Endothelial cell of umbilical vein (primary cell): ENCODE data around the gene RPL37A. TPM values are rescaled to one million over a fixed set of nuclear protein-coding genes. Genes with fewer than 3 reads are reported as not detected.

Experiments
- BruUV-seq: library from RNA; stranded (reverse); fragments of 400-500 nt; replicated peaks from 2 replicates; lab custom pipeline; 2021; lab: Mats Ljungman, UMichigan
- CTCF ChIA-PET: fragments of 300-600, 350-600 bp; sonication (Branson Sonifier 250); formaldehyde crosslinking; loops from one replicate; lab custom pipeline; 2021; ENCODE audit warnings: antibody characterized with exemption, inconsistent platforms; lab: Charles Lee
- POLR2A ChIA-PET: fragments of 300-600, 350-600 bp; sonication (Branson Sonifier 250); formaldehyde crosslinking; loops from one replicate; lab custom pipeline; 2021; ENCODE audit warnings: antibody characterized with exemption, inconsistent platforms; lab: Charles Lee
- DNase-seq: peaks from one replicate; pipeline ENCODE4 v3.0.0-alpha.2; 2011; ENCODE audit warnings: low read depth, low spot score
- FAIRE-seq: peaks from 2 replicates; lab custom pipeline; 2011; peaks lifted over from hg19 to GRCh38; lab: Jason Lieb, UNC
- H2AFZ ChIP-seq: 2 replicates; pipeline ENCODE4 v1.6.0; 2012; ENCODE audit warnings: low read depth, low read length, control low read depth, inconsistent platforms
- H3K27ac ChIP-seq: 2 replicates; pipeline ENCODE4 v1.5.1; 2011; ENCODE audit warnings: low read depth, mild to moderate bottlenecking, control low read depth, low read length, moderate library complexity; ENCODE audit not compliant: insufficient read depth
- H3K27me3 ChIP-seq, 2 experiments: 2 replicates each; pipeline versions ENCODE4 v1.6.0 to v1.6.1; 2011; ENCODE audit warnings: low read length in 2 of 2, mixed read lengths in 1 of 2; ENCODE audit not compliant: control insufficient read depth in 2 of 2, insufficient read depth in 2 of 2
- H3K36me3 ChIP-seq, 2 experiments: 2 replicates in 1 of 2; 3 replicates in 1 of 2; pipeline ENCODE4 v1.5.1; 2011; ENCODE audit warnings: low read length in 2 of 2, mild to moderate bottlenecking in 1 of 2, moderate library complexity in 1 of 2; ENCODE audit not compliant: control insufficient read depth in 2 of 2, insufficient read depth in 2 of 2; ENCODE audit errors: extremely low read depth in 1 of 2
- H3K4me1 ChIP-seq: 3 replicates; pipeline ENCODE4 v1.5.1; 2011; ENCODE audit warnings: mild to moderate bottlenecking, low read length; ENCODE audit not compliant: control insufficient read depth, insufficient read depth; ENCODE audit errors: extremely low read depth
- H3K4me2 ChIP-seq: 2 replicates; pipeline ENCODE4 v1.6.1; 2011; ENCODE audit warnings: low read length, control low read depth, mixed read lengths; ENCODE audit not compliant: insufficient read depth
- H3K4me3 ChIP-seq, 3 experiments: fragments of 200-600 bp in 1 of 3; sonication (generic), shearing (Covaris generic) in 1 of 3; replicated peaks in 1 of 3; 2 replicates each; pipeline ENCODE4 v1.5.1; 2011 to 2016; ENCODE audit warnings: control low read depth in 3 of 3, low read length in 3 of 3, mild to moderate bottlenecking in 2 of 3, inconsistent platforms in 1 of 3, low read depth in 1 of 3, moderate library complexity in 1 of 3; ENCODE audit not compliant: insufficient read depth in 1 of 3
- H3K79me2 ChIP-seq: 2 replicates; pipeline ENCODE4 v1.6.0; 2012; ENCODE audit warnings: low read length, inconsistent platforms; ENCODE audit not compliant: control insufficient read depth, insufficient read depth
- H3K9ac ChIP-seq: replicated peaks from 2 replicates; pipeline ENCODE3; 2011; ENCODE audit warnings: low read length, control low read depth; ENCODE audit not compliant: insufficient read depth; ENCODE audit errors: extremely low read depth
- H3K9me1 ChIP-seq: replicated peaks from 3 replicates; pipeline ENCODE4 v1.6.0; 2011; ENCODE audit warnings: mild to moderate bottlenecking, low read length; ENCODE audit not compliant: control insufficient read depth, insufficient read depth; ENCODE audit errors: extremely low read depth
- H3K9me3 ChIP-seq: replicated peaks from 2 replicates; pipeline ENCODE4 v1.5.1; 2012; ENCODE audit warnings: low read length, inconsistent platforms; ENCODE audit not compliant: control insufficient read depth, insufficient read depth
- H4K20me1 ChIP-seq: replicated peaks from 2 replicates; pipeline ENCODE3; 2011; ENCODE audit warnings: mild to moderate bottlenecking, low read length; ENCODE audit not compliant: control insufficient read depth, insufficient read depth; ENCODE audit errors: extremely low read depth
- CTCF ChIP-seq, 2 donors: IDR thresholded peaks; 1 replicate in 1 of 2; 2 replicates in 1 of 2; pipeline ENCODE4 v1.5.1; 2011; ENCODE audit warnings: low read length in 2 of 2, mild to moderate bottlenecking in 2 of 2, moderate library complexity in 2 of 2, control low read depth in 1 of 2, inconsistent platforms in 1 of 2, low read depth in 1 of 2; ENCODE audit not compliant: insufficient read depth in 1 of 2; ENCODE audit errors: extremely low read depth in 1 of 2
- EZH2 ChIP-seq: IDR thresholded peaks from 2 replicates; pipeline ENCODE4 v1.6.1; 2012; ENCODE audit warnings: borderline replicate concordance, low read depth, mild to moderate bottlenecking, moderate library complexity, low read length, inconsistent platforms; ENCODE audit not compliant: severe bottlenecking
- FOS ChIP-seq: IDR thresholded peaks from 2 replicates; pipeline ENCODE4 v1.6.1; 2011; ENCODE audit warnings: mild to moderate bottlenecking, low read length, moderate library complexity, borderline replicate concordance; ENCODE audit not compliant: insufficient read depth
- GATA2 ChIP-seq: IDR thresholded peaks from 2 replicates; pipeline ENCODE4 v1.7.0; 2011; ENCODE audit warnings: low read depth, mild to moderate bottlenecking, moderate library complexity, mixed read lengths, low read length; ENCODE audit not compliant: insufficient read length, insufficient read depth
- JUN ChIP-seq: IDR thresholded peaks from 2 replicates; pipeline ENCODE4 v1.6.1; 2011; ENCODE audit warnings: borderline replicate concordance, low read depth; ENCODE audit not compliant: insufficient read length, insufficient read depth
- MYC ChIP-seq: IDR thresholded peaks from one replicate; pipeline ENCODE4 v1.6.1; 2011; ENCODE audit warnings: mild to moderate bottlenecking, low read depth, low read length
- POLR2A ChIP-seq: IDR thresholded peaks from 2 replicates; pipeline ENCODE4 v1.6.1; 2012; ENCODE audit warnings: low read depth, mild to moderate bottlenecking, control low read depth, low read length
- POLR2AphosphoS5 ChIP-seq: IDR thresholded peaks from 2 replicates; pipeline ENCODE4 v1.6.1; 2012; ENCODE audit warnings: low read depth, mild to moderate bottlenecking, control low read depth, low read length, moderate library complexity; ENCODE audit not compliant: insufficient read depth
- dilution Hi-C: fragments of 300-500 bp; cut with MboI; formaldehyde crosslinking; loops from one replicate; pipeline ENCODE4 v1.15.0; 2019; ENCODE audit warnings: low sequenced_read_pairs; ENCODE audit not compliant: extremely low pct_ligation_motif_present
- intact Hi-C: fragments of 100-400 bp; cut with micrococcal nuclease; formaldehyde crosslinking; loops from one replicate; pipeline ENCODE4 v1.10.0; 2022
- polyA plus RNA-seq, 4 experiments: library from polyadenylated mRNA; depleted of rRNA in 3 of 4; stranded (reverse) in 3 of 4; unstranded in 1 of 4; fragments of >200 nt; gene quantifications; 2 replicates each; pipeline versions ENCODE4 v1.2.1 to v1.2.3, GENCODE V29; 2011 to 2012; ENCODE audit warnings: missing spikeins in 1 of 4
- total RNA-seq: library from RNA; stranded (reverse); gene quantifications from 2 replicates; pipeline ENCODE4 v1.2.3, GENCODE V29; 2021
- TF ChIP-seq, protein P1 (sequence below): IDR thresholded peaks from 2 replicates; pipeline ENCODE4 v1.6.1; 2011; ENCODE audit not compliant: insufficient read depth, insufficient read length

The RPL37A gene
- total and polyA plus RNA-seq, 2 donors (not counting 3 experiments of a cell fraction or from before 2014, with no cell fraction given), result 1,889 to 2,628 TPM

DNA sequence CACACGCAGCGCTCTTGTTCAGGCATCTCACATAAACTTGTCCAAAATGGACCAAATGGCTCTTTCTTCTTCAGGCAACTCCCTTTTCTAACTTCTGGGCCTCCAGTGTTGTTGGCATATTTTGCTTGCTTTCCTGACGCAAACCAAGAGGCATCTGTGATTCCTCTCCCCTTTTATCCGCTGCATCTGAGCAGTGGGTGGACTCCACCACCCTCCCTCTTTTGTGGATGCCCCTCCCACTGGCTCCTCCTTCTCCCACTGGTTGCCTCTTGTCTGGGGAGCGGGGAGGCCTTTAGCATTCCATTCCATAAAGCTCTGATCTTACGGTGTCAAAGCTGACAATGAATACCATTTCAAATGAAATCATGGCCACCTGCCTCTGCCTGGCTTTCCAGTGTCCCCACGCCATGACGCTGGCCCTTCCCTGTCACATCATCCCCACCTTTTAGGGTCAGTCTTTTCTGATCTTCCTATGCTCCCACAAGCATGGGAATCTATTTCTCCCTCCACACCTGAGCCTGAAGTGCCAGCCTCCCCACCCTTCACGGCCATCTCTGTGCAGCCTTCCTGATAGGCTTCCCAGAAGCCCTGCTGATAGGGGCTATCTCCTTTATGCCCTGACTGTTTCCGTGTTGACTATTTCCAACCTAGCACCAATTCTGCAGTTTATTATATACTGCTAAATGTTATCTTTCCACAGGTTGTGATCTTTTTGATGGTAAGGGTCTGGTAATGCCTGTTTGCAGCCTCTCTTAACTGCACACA lies 51.5 kb downstream of the RPL37A start:
- intact Hi-C loops (loop anchor here (2.0 kb wide), 1 partner anchor 19 kb away; no protein-coding TSS in a partner anchor), dilution Hi-C loops (no loop called here)
- Histone ChIP-seq H3K9ac (no peak overlapping the region), H3K79me2 (no peaks in the 10 kb centered on the region), H3K27me3 (no peaks in the 10 kb centered on the region), H3K36me3 (no peaks in the 10 kb centered on the region), H4K20me1 (no peaks in the 10 kb centered on the region), H3K9me3 (no peaks in the 10 kb centered on the region), H3K4me2 (no peak overlapping the region), H3K4me1 (peaks cover 6% of the 10 kb centered on the region), H3K4me3 (no peak overlapping the region), H3K27ac (no peak overlapping the region), H2AFZ (no peak overlapping the region), H3K9me1 (no peaks in the 10 kb centered on the region)
- TF ChIP-seq POLR2AphosphoS5 (no peak), JUN (no peak)
- TF ChIP-seq, protein P1, sequence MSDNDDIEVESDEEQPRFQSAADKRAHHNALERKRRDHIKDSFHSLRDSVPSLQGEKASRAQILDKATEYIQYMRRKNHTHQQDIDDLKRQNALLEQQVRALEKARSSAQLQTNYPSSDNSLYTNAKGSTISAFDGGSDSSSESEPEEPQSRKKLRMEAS, result no peak
- DNase-seq (no peak), FAIRE-seq (no peak)
- CTCF ChIA-PET, result interaction anchor here (1.0 to 1.2 kb wide), 2 partner anchors 31 to 117 kb away, joined by 3 to 5 read pairs; no protein-coding TSS in a partner anchor
- POLR2A ChIA-PET, result interaction anchor here (0.6 kb wide), 1 partner anchor 440 kb away, joined by 4 read pairs; no protein-coding TSS in a partner anchor
- no TSS peak for BruUV-seq

GRCh38 chr2:216551234-216552068 lies 52.8 kb downstream of the RPL37A start:
- Histone ChIP-seq H3K9me3 (no peaks in the 10 kb centered on the region), H3K36me3 (no peaks in the 10 kb centered on the region), H3K4me1 (peaks cover 6% of the 10 kb centered on the region), H3K9ac (no peak overlapping the region), H3K9me1 (no peaks in the 10 kb centered on the region), H3K27ac (no peak overlapping the region), H4K20me1 (no peaks in the 10 kb centered on the region), H3K79me2 (no peaks in the 10 kb centered on the region), H2AFZ (no peak overlapping the region), H3K4me2 (no peak overlapping the region), H3K4me3 (no peak overlapping the region), H3K27me3 (no peaks in the 10 kb centered on the region)
- TF ChIP-seq CTCF (IDR thresholded peaks at IDR 0.05; ENCODE audit: extremely low read depth in 1 of 2, insufficient read depth in 1 of 2, low read depth in 1 of 2, low read length in 2 of 2) (no peak), EZH2 (no peak), POLR2AphosphoS5 (no peak), GATA2 (no peak), FOS (no peak), MYC (no peak), JUN (no peak), POLR2A (no peak)
- TF ChIP-seq, protein P1, result no peak
- intact Hi-C loops (loop anchor here (2.0 kb wide), 1 partner anchor 17 kb away; no protein-coding TSS in a partner anchor), dilution Hi-C loops (no loop called here)
- BruUV-seq, result no TSS peak
- peak; percentile 24 for FAIRE-seq
- CTCF ChIA-PET, result interaction anchor here (0.7 to 1.2 kb wide), 3 partner anchors 12 to 115 kb away, joined by 3 to 5 read pairs (median 3); no protein-coding TSS in a partner anchor
- DNase-seq, result peak; percentile 85
- POLR2A ChIA-PET, result no interaction called here
